Cardiac fibroblast (primary cell): ENCODE measurements around the gene SELENOW.

Experiments
- DNase-seq, 2 donors: peaks; one replicate each; pipeline versions ENCODE4 v3.0.0 to v3.0.0-alpha.2; 2010; ENCODE audit warnings: low read depth in 2 of 2
- H3K4me3 ChIP-seq, 2 donors: replicated peaks in 1 of 2; 1 replicate in 1 of 2; 2 replicates in 1 of 2; pipeline ENCODE4 v1.5.1; 2011; ENCODE audit warnings: low read depth in 2 of 2, low read length in 2 of 2, mild to moderate bottlenecking in 2 of 2, moderate library complexity in 1 of 2
- TF ChIP-seq, protein P1 (sequence below): IDR thresholded peaks from one replicate; pipeline ENCODE4 v1.5.1; 2011; ENCODE audit warnings: low read depth, mild to moderate bottlenecking, low read length, inconsistent platforms

Gene SELENOW

DNA sequence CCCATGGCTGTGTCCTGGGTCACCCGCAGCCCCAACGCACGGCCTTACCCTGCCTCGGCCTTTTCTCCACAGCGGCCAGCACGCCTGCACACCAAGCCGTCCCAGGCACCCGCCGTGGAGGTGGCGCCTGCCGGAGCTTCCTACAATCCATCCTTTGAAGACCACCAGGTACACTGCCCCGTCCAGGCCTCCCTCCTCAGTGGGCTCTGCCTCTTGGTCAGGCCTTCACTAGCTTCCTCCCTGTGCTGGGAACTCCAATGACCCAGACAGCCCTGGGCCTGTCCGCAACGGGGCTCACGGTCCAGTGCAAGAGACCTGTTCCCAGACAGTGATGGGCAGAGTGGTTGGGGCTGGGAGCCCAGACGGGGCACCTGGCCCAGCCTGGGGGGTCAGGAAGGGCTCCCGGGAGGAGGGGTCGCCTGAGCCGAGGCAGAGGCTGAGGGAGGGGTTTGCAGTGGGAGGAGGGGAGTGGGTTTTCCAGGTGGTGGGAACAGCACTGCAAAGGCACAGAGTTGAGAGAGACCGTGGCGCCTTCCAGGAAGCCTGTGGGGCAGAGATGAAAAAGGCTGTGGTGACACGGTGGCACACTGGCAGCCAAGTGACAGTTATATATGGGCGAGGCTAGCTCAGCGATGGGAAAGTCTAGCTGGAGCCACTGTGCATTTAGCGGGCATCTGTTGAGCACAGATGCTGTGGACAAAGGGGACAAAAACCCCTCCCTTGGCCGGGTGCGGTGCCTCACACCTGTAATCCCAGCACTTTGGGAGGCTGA, 25.9 kb upstream of the SELENOW start:
- H3K4me3 ChIP-seq = no peak overlapping the region
- no peak for DNase-seq
- TF ChIP-seq, protein P1, sequence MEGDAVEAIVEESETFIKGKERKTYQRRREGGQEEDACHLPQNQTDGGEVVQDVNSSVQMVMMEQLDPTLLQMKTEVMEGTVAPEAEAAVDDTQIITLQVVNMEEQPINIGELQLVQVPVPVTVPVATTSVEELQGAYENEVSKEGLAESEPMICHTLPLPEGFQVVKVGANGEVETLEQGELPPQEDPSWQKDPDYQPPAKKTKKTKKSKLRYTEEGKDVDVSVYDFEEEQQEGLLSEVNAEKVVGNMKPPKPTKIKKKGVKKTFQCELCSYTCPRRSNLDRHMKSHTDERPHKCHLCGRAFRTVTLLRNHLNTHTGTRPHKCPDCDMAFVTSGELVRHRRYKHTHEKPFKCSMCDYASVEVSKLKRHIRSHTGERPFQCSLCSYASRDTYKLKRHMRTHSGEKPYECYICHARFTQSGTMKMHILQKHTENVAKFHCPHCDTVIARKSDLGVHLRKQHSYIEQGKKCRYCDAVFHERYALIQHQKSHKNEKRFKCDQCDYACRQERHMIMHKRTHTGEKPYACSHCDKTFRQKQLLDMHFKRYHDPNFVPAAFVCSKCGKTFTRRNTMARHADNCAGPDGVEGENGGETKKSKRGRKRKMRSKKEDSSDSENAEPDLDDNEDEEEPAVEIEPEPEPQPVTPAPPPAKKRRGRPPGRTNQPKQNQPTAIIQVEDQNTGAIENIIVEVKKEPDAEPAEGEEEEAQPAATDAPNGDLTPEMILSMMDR = no peak

GRCh38 chr19:47754206-47755064, 24.1 kb upstream of the SELENOW start:
- TF ChIP-seq, protein P1 = no peak

GRCh38 chr19:47755065-47755761, 23.3 kb upstream of the SELENOW start:
- TF ChIP-seq, protein P1 = no peak
- DNase-seq = no peak
- no peak overlapping the region for H3K4me3 ChIP-seq

More at GRCh38 chr19:47754206-47755064, 24.1 kb upstream of the SELENOW start:
- H3K4me3 ChIP-seq = no peak overlapping the region
- DNase-seq = no peak

- no peak overlapping the region for H3K4me3 ChIP-seq
- TF ChIP-seq, protein P1 = no peak
- DNase-seq = no peak
Measured at GRCh38 chr19:47755762-47756626, 22.5 kb upstream of the SELENOW start.

DNA sequence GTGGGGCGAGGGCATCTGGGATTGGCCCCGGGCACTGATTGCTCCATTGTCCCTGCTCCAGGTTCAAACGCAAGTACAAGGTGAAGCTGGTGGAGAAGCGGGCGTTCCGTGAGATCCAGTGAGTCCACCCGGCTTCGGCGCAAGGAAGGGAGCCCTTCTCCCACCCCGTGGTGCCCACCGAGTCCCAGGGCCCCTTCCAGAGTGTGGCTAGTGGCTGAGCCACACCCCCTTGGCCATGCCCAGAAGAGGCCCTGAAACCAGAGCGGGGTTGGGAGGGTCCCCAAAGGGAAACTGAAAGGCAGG, 21.9 kb upstream of the SELENOW start:
- DNase-seq = no peak
- H3K4me3 ChIP-seq = no peak overlapping the region
- TF ChIP-seq, protein P1 = no peak
